OCI-LY7 (cell line): ENCODE data around the gene ACOT12. TPM values are rescaled to one million over a fixed set of nuclear protein-coding genes. Genes with fewer than 3 reads are reported as not detected.

Experiments used
- BruUV-seq: library from RNA; stranded (reverse); fragments of 400-500 nt; replicated peaks from 2 replicates; lab custom pipeline; 2021; lab: Mats Ljungman, UMichigan
- CTCF ChIA-PET: fragments of 300-600 bp; sonication (Branson Sonifier 250); formaldehyde crosslinking; loops from one replicate; lab custom pipeline; 2022; ENCODE audit warnings: antibody characterized with exemption; ENCODE audit not compliant: unreplicated experiment; lab: Charles Lee
- POLR2A ChIA-PET: fragments of 300-600 bp; sonication (Branson Sonifier 250); formaldehyde crosslinking; loops from one replicate; lab custom pipeline; 2022; ENCODE audit warnings: antibody characterized with exemption; lab: Charles Lee
- DNase-seq: peaks from one replicate; pipeline ENCODE4 v3.0.0-alpha.2; 2015; ENCODE audit warnings: low spot score
- H2AFZ ChIP-seq: fragments of 200-600 bp; sonication (generic), shearing (Covaris generic); 2 replicates; pipeline ENCODE4 v1.6.1; 2014; ENCODE audit warnings: mild to moderate bottlenecking, antibody characterized with exemption, low read length, moderate library complexity
- H3K27ac ChIP-seq: fragments of 200-600 bp; sonication (generic); 2 replicates; pipeline ENCODE4 v1.5.1; 2014; ENCODE audit warnings: mixed run types, low read depth, mild to moderate bottlenecking, moderate library complexity, low read length, inconsistent platforms; ENCODE audit not compliant: poor library complexity, severe bottlenecking
- H3K36me3 ChIP-seq: fragments of 200-600 bp; sonication (generic); 2 replicates; pipeline ENCODE4 v1.6.1; 2014; ENCODE audit warnings: mild to moderate bottlenecking, antibody characterized with exemption, low read length, moderate library complexity, mixed read lengths; ENCODE audit not compliant: insufficient read depth
- H3K4me1 ChIP-seq: fragments of 200-600 bp; sonication (generic); 2 replicates; pipeline ENCODE4 v1.5.1; 2014; ENCODE audit warnings: mild to moderate bottlenecking, low read length; ENCODE audit not compliant: insufficient read depth, poor library complexity, severe bottlenecking
- H3K4me2 ChIP-seq: fragments of 200-600 bp; sonication (generic); 2 replicates; pipeline ENCODE4 v1.6.1; 2014; ENCODE audit warnings: mild to moderate bottlenecking, low read length
- H3K4me3 ChIP-seq: fragments of 200-600 bp; sonication (generic); 2 replicates; pipeline ENCODE4 v1.5.1; 2014; ENCODE audit warnings: mild to moderate bottlenecking, low read depth, low read length; ENCODE audit not compliant: poor library complexity, severe bottlenecking
- H3K79me2 ChIP-seq: fragments of 200-600 bp; sonication (generic); 2 replicates; pipeline ENCODE4 v1.6.1; 2016; ENCODE audit warnings: low read depth, mild to moderate bottlenecking, low read length, moderate library complexity, mixed read lengths; ENCODE audit not compliant: insufficient read depth
- H3K9me2 ChIP-seq: fragments of 200-600 bp; sonication (generic); 2 replicates; pipeline ENCODE4 v1.6.1; 2016; ENCODE audit warnings: mild to moderate bottlenecking, low read length, mixed read lengths; ENCODE audit not compliant: insufficient read depth
- H3K9me3 ChIP-seq: fragments of 200-600 bp; sonication (generic); 2 replicates; pipeline ENCODE4 v1.6.1; 2014; ENCODE audit warnings: mild to moderate bottlenecking, mixed run types, low read length, mixed read lengths
- H4K20me1 ChIP-seq: fragments of 200-600 bp; sonication (generic); 2 replicates; pipeline ENCODE4 v1.6.1; 2014; ENCODE audit warnings: mild to moderate bottlenecking, antibody characterized with exemption, low read length, moderate library complexity, mixed read lengths; ENCODE audit not compliant: insufficient read depth
- CTCF ChIP-seq: fragments of 200-600 bp; sonication (generic); conservative IDR thresholded peaks from 2 replicates; pipeline ENCODE4 v1.5.1; 2014; ENCODE audit warnings: mild to moderate bottlenecking, antibody characterized with exemption, low read length, moderate library complexity, mixed read lengths
- EZH2phosphoT487 ChIP-seq: fragments of 200-600 bp; sonication (generic); IDR thresholded peaks from 2 replicates; pipeline ENCODE4 v1.6.1; 2018; ENCODE audit warnings: low read depth, borderline replicate concordance, mild to moderate bottlenecking, mixed run types, antibody characterized with exemption, low read length, moderate library complexity, mixed read lengths
- intact Hi-C: fragments of 100-400 bp; cut with micrococcal nuclease; formaldehyde crosslinking; loops from one replicate; pipeline ENCODE4 v1.10.0; 2022; ENCODE audit not compliant: unreplicated experiment
- total RNA-seq, 2 experiments: library from RNA; depleted of rRNA in 1 of 2; stranded (reverse); fragments of >200 nt in 1 of 2; shearing (Covaris generic) in 1 of 2; gene quantifications; 2 replicates each; pipeline ENCODE4 v1.2.3, GENCODE V29; 2014 to 2022

The ACOT12 gene
- total RNA-seq, 2 experiments from 2014 or later: 0.27 to 0.35 TPM

- Histone ChIP-seq H3K4me1 (no peaks in the 10 kb centered on the region), H3K36me3 (no peaks in the 10 kb centered on the region), H3K4me2 (no peak overlapping the region), H3K9me3 (no peaks in the 10 kb centered on the region), H3K9me2 (no peaks in the 10 kb centered on the region), H4K20me1 (no peaks in the 10 kb centered on the region), H2AFZ (no peak overlapping the region), H3K4me3 (no peak overlapping the region), H3K79me2 (no peaks in the 10 kb centered on the region), H3K27ac (no peak overlapping the region)
- ChIA-PET CTCF (interaction anchor here (0.6 kb wide), 1 partner anchor 59 kb away, joined by 3 read pairs; the partner anchor contains the start of gene ZCCHC9), POLR2A (interaction anchor here (0.5 kb wide), 1 partner anchor 898 kb away, joined by 3 read pairs; no protein-coding TSS in a partner anchor)
- no TSS peak for BruUV-seq
- DNase-seq: no peak
- TF ChIP-seq CTCF (no peak), EZH2phosphoT487 (no peak)
- intact Hi-C loops: no loop called here
Measured at GRCh38 chr5:81360640-81361039, 33.3 kb downstream of the ACOT12 start.

GRCh38 chr5:81359881-81360280 lies 34.1 kb downstream of the ACOT12 start:
- Histone ChIP-seq H3K4me2 (no peak overlapping the region), H3K36me3 (no peaks in the 10 kb centered on the region), H2AFZ (no peak overlapping the region), H3K4me1 (no peaks in the 10 kb centered on the region), H4K20me1 (no peaks in the 10 kb centered on the region), H3K9me2 (no peaks in the 10 kb centered on the region), H3K4me3 (no peak overlapping the region), H3K9me3 (no peaks in the 10 kb centered on the region), H3K79me2 (no peaks in the 10 kb centered on the region), H3K27ac (no peak overlapping the region)
- DNase-seq: no peak
- TF ChIP-seq EZH2phosphoT487: no peak
- no peak for TF ChIP-seq CTCF
- ChIA-PET CTCF (no interaction called here), POLR2A (interaction anchor here (0.5 kb wide), 1 partner anchor 899 kb away, joined by 3 read pairs; no protein-coding TSS in a partner anchor)
- BruUV-seq: no TSS peak
- intact Hi-C loops: no loop called here

- TF ChIP-seq EZH2phosphoT487 (no peak), CTCF (no peak)
- Histone ChIP-seq H3K4me3 (no peak overlapping the region), H3K9me3 (no peaks in the 10 kb centered on the region), H3K4me1 (no peaks in the 10 kb centered on the region), H3K36me3 (no peaks in the 10 kb centered on the region), H2AFZ (no peak overlapping the region), H3K4me2 (no peak overlapping the region), H4K20me1 (no peaks in the 10 kb centered on the region), H3K27ac (no peak overlapping the region), H3K79me2 (no peaks in the 10 kb centered on the region), H3K9me2 (no peaks in the 10 kb centered on the region)
- intact Hi-C loops: no loop called here
- ChIA-PET CTCF (no interaction called here), POLR2A (interaction anchor here (0.6 kb wide), 1 partner anchor 28 kb away, joined by 3 read pairs; no protein-coding TSS in a partner anchor)
- no peak for DNase-seq
- no TSS peak for BruUV-seq
Measured at GRCh38 chr5:81359108-81359507, 34.8 kb downstream of the ACOT12 start.
